GM19238 (cell line): Measurements from ENCODE around the gene MAP2K5.
A peak's percentile ranks its signal among the peaks of the same experiment; 100 is the strongest.

Experiments
- DNase-seq: peaks from one replicate; pipeline ENCODE4 v3.0.0; 2011; ENCODE audit warnings: low spot score; ENCODE audit not compliant: insufficient read length

The MAP2K5 gene

DNA sequence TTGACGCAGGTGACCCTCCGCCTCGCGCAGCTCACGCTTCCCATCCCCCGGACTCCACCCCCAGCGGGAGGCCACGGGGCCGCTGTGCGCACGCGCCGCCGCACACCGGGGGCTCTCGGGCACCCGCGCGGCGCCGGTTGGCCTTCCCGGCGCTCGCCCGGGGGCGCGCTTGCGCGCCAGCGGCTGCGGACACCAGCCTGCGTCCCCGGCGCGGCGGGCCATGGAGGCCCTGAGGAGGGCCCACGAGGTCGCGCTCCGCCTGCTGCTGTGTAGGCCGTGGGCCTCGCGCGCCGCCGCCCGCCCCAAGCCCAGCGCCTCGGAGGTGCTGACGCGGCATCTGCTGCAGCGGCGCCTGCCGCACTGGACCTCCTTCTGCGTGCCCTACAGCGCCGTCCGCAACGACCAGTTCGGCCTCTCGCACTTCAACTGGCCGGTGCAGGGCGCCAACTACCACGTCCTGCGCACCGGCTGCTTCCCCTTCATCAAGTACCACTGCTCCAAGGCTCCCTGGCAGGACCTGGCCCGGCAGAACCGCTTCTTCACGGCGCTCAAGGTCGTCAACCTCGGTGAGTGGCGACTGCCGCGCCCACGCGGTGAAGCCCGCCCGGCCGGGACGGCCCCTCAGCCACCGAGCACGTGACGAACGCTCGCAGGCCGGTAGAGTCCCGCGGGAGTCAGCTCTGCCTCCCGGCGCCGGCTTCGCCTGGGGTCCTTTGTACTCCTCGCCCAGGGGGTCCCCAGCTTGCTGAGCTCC is 21.3 kb upstream of the MAP2K5 start, which contains the start of gene C15orf61:
Gene C15orf61 (plus strand): TSS at position 103 of the 754 bp plus-strand sequence. CDS start 118 bp downstream, at position 221.
- peak; percentile 84 for DNase-seq

- DNase-seq, result no peak
These were observed 20.5 kb upstream of the MAP2K5 start for GRCh38 chr15:67521783-67522568.

DNA sequence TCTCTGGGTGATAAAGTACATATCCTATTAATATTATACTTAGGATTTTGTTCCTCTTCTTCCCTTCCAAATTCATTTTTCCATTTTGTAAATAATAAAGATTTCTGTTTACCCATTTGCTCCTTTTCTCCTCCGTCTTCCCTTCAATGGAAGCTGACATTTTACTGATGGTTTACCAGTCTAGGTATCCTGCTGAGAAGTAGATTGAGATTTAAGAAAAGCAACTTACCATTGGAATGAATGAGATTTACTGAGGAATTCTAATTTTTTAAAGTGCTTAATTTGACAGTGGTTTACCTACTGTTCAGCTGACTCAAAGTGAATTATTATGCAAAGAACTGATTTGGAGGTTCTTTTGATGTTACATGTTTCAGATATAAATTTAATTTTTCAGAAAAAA is 19.2 kb upstream of the MAP2K5 start:
- no peak for DNase-seq

DNA sequence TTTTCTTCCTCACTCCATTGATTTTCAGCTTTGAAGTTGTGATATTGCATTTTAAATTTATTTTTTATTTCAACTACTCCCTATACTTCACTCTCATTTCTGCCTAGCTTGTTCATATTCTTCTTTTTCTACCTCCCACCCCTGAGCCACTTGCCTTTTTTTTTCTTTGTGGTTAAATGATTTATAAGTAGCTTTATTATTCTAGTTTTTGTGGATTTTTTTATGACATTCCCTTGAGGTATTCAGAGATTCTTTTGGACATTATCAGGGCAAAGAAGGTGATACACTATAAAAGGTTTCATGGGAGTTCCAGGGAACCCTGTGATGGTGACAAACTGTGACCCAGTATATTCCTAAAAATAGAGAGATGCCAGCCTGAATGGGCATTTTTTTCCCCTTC is 18.3 kb upstream of the MAP2K5 start:
- no peak for DNase-seq

DNA sequence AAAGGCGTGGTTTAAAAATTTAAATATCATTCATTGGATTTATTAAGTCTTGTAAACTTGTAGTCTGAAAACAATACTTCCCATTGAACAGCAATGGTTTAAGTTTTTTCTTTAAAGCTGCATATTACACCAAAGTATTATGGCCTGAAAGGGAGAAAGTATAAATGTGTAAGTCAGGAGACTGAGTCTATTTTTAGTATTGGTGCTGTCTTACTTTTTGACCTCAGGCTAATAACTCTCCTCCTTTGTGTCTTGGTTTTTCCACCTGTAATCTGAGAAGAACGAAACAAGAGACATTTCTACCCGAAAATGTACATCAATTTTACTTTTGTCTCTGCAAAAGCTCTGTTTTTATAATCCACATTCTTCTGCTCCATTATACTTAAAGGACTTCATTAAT is 14.0 kb upstream of the MAP2K5 start:
- no peak for DNase-seq

- no peak for DNase-seq
These were observed 11.1 kb upstream of the MAP2K5 start for GRCh38 chr15:67531379-67531914.

- DNase-seq, result no peak
These were observed 8.6 kb upstream of the MAP2K5 start for GRCh38 chr15:67533873-67534272.

DNA sequence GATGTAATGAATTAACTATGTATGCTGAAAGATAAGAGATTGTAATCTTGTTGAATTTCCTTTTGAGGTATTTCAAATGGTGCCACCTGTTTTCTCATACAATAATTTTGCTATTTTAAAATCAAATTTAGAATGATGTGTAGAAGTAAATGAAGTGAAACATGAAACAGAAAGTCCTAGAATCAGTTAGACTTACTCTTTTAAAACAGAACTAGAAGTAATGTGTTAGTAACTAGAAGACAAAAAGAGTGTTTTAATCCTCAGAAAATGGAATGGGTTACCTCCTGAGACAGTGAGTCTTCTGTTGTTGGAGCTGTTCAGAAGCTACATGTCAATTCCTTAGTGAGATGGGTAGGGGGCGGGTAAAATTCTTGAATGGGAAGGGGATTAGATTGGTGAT is 8.1 kb upstream of the MAP2K5 start:
- no peak for DNase-seq

GRCh38 chr15:67537771-67538170 is 4.7 kb upstream of the MAP2K5 start:
- no peak for DNase-seq

DNA sequence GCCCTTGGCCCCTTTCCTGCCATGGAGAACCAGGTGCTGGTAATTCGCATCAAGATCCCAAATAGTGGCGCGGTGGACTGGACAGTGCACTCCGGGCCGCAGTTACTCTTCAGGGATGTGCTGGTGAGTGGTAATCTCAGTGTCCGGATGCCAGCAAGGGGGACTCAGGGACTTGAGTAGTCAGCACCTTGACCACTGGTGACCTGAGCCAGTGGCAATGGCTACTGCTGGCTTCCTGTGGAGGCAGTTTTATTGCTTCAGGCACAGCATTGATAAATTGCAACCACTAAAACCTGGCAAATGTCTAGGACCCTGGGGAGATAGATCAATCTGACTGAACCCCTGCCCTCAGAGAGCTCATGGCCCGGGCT is 830 bp downstream of the MAP2K5 start:
- no peak for DNase-seq

DNA sequence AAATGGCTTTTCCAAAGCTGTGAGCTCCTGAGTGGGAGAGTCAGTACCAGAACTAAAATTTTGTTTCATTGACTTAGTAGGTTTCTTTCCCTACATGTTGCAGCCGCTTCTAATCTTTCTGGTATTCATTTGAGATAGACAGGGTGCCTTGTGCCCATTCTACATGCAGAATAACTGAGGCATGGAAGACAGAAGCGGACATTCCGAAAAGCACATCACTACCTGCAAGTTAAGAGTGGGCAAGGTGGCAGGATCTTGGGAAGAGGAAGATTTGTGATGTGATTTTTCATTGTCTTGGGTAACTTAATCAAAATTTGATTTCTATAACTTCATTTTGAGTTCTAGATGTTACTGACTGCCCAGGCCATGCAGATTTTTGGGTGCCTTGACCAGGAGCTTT is 2.0 kb downstream of the MAP2K5 start:
- no peak for DNase-seq

- DNase-seq, result no peak
These were observed 3.4 kb downstream of the MAP2K5 start for GRCh38 chr15:67545864-67546263.

DNA sequence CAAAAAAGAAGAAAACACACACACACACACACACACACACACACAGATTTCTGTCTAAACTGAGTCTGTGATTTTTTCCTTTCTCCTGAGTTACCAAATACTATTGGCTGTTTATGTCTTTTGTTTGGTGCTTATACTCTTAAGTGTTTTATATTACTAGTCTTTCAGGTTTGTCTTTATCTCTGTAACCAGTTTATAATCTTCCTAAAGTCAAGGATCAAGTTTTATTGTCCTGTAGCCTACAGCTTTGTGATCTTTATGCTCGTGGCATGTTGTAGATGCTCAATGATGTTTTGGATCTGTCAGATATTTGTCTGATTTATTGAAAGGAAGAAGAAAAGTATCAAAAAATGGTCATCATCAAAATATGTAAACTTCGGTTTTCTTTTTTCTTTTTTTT is 4.6 kb downstream of the MAP2K5 start:
- DNase-seq, result no peak

- DNase-seq, result no peak
These were observed 5.3 kb downstream of the MAP2K5 start for GRCh38 chr15:67547836-67548235.

- no peak for DNase-seq
These were observed 5.8 kb downstream of the MAP2K5 start for GRCh38 chr15:67548236-67548852.

DNA sequence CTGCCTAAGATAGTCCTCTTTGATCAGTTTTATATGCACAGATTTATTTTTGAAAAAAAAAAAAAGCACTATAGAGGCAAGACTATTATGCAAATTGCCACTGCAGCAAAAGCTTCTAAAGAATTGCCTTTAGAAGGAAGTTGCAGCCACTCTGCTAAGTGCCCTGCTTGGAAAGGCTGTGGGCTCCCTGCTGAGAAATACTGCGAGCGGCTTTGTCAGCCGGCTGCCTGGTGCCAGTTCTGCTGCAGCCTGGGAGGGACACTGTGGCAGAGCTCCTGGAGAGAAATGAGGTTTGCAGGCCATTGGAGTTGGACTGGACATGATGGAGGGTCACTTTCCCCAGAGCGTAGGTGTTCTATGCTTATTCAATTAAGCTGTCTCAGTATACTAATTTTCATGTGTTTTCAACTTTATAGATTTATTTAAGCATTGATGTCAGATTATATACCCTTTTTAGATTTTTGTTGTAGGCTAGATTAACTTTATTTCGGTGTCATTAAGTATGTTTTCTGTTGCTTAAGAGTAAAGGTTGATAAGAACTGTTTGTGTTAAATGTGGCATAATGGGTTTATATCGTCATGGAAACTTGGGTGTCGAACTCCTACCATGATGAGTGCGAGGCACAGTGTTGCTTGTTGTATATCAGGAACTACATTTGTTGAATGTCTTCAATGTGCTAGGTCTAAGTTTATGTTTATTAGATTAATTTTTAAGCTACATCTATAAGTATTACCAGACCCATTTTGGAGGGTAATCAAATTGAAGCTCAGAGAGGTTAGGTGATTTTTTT is 6.6 kb downstream of the MAP2K5 start:
- DNase-seq, result no peak

GRCh38 chr15:67549736-67550135 is 7.2 kb downstream of the MAP2K5 start:
- no peak for DNase-seq

- DNase-seq, result no peak
These were observed 8.0 kb downstream of the MAP2K5 start for GRCh38 chr15:67550522-67550921.

- DNase-seq, result no peak
These were observed 8.8 kb downstream of the MAP2K5 start for GRCh38 chr15:67551207-67551743.

DNA sequence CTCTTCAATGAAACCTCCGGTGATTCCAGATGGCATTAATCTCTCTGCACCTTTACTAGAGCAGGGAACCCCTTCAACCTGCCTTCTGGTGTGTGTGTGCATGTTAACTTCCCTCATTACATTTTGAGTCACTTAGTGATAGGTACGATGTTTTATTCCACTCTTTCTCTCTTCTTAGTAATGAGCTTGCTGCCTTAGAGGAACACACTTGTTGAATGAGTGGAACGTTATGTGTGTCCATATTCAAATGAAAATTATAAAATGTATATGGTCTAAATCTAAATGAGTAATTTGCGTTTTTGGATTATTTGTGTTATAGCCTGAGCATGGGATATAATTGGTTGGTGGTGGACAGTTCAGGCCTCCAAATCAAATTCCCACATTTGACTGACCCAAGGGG is 12.1 kb downstream of the MAP2K5 start:
- DNase-seq, result no peak

GRCh38 chr15:67556976-67557570 is 14.6 kb downstream of the MAP2K5 start:
- no peak for DNase-seq
